ENCODE data around the gene KCTD20.

Gene KCTD20

DNA sequence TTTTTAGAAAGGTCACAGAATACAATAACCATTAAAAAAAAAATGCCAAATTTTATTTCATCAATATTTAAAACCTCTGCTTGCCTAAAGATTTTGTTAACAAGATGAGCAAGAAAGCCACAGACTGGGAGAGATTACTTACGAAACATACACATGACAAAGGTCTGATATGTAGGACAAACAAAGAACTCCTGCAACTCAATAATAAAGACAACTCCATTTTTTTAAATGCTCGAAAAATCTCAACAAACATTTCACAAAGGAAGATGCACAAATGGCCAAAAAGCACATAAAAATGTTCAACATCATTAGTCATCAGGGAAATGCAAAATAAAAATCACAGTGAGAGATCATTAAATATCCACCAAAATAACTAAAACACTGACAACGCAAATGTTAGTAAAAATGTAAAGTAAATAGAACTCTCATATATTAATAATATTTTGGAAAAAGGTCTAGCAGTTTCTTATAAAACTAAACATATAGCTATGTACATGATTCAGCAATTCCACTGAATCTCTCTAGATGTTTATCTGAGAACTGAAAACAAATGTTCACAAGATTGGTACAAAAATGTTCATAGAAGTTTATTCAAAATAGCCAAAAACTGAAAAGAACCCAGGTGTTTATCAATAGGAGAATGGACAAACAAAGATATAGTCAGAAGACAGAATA lies 94.2 kb downstream of the KCTD20 start:
- DNase-seq (ENCODE audit: low spot score): no peak

DNA sequence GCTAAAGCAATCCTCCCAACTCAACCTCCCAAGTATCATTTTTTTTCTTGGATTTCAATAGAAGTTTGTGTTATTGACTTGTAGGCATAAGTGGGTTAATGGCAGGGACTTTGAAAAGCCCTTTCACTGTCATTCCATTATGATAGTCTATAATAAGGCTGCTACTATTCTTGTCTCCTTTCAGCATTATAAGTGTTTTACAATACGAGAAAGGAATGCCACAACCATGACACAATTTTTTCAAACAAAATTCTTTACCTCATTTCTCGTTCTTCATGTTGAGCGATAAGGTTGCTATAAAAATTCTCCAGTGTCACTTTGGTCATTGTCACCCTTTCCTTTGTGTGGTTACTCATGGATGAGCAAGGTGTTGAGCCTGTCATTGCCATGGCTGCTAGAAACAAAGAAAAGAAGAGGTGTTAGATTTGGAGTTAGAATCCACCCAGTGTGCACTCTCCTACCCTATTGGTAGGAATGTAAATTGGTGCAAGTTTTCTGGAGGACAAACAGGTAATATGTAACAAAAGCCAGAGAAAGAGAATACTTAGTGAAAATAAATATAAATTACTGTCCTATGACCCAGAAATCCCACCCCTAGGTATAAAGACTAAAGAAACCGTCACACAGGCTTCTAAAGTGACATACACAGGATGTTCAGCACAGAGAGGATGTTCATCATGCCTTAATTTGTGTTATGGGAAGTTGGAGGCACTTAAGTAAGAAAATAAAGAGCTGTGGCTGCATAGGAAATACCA lies 97.2 kb downstream of the KCTD20 start:
- no peak for DNase-seq (ENCODE audit: low spot score)

All from GM03348 (cell line).